Omental fat pad (tissue), 4 donors: ENCODE results near the gene AXIN1. TPM values are rescaled to one million over a fixed set of nuclear protein-coding genes. Genes with fewer than 3 reads are reported as not detected.

Source experiments
- ATAC-seq: fragments of 150-250 bp; one replicate; pipeline ENCODE4 v1.9.1; 2016; ENCODE audit warnings: mild to moderate bottlenecking, moderate library complexity; ENCODE audit not compliant: low FRiP score
- DNase-seq: peaks from one replicate; pipeline ENCODE4 v3.0.0-alpha.2; 2019; ENCODE audit warnings: low spot score
- CTCF ChIP-seq, 3 donors: fragments of 450-650 bp; IDR thresholded peaks; one replicate each; pipeline ENCODE4 v1.5.1; 2016 to 2017; ENCODE audit warnings: antibody characterized with exemption in 3 of 3, mild to moderate bottlenecking in 3 of 3, moderate library complexity in 2 of 3
- total RNA-seq, 4 donors: library from RNA; depleted of rRNA; stranded (reverse); fragments of >200 nt; gene quantifications; one replicate each; pipeline ENCODE4 v1.1.0, GENCODE V29; 2016

AXIN1 gene
- 10 to 100 TPM; 17.0 to 36.6 (median 20.9) TPM for total RNA-seq

GRCh38 chr16:352547-353403 lies at the start of gene AXIN1:
TSS of gene AXIN1 (minus strand) at chr16:352723. CDS start at chr16:347025, 5,698 bp downstream.
- DNase-seq, result peak; percentile 100
- no peak for TF ChIP-seq CTCF (IDR thresholded peaks at IDR 0.05)
- ATAC-seq, result peak; percentile 88

- TF ChIP-seq CTCF (IDR thresholded peaks at IDR 0.05), result no peak
- DNase-seq, result peak; percentile 98
- peak; percentile 76 for ATAC-seq
These were observed 49.2 kb upstream of the AXIN1 start, which contains the start of gene DECR2 for GRCh38 chr16:401468-402348. TSS of gene DECR2 (plus strand) at chr16:401885. CDS start at chr16:401964, 79 bp downstream.

GRCh38 chr16:400061-400591 lies 47.6 kb upstream of the AXIN1 start:
- no peak for TF ChIP-seq CTCF (IDR thresholded peaks at IDR 0.05)
- DNase-seq, result no peak
- no peak for ATAC-seq

- no peak for DNase-seq
- no peak for TF ChIP-seq CTCF (IDR thresholded peaks at IDR 0.05)
- ATAC-seq, result no peak
These were observed 47.0 kb upstream of the AXIN1 start for GRCh38 chr16:399340-400019.

GRCh38 chr16:398561-399339 lies 46.2 kb upstream of the AXIN1 start:
- ATAC-seq (no peak), DNase-seq (no peak)
- no peak for TF ChIP-seq CTCF (IDR thresholded peaks at IDR 0.05)
